NCI-H146 treated with DMSO at 0.1 percent for 48 hours (cell line): ENCODE results near the gene SEPTIN3.
A peak's percentile ranks its signal among the peaks of the same experiment; 100 is the strongest.
"Not testable (repeated sequence)": the region's sequence is repeated elsewhere in the genome, so short reads cannot be mapped to it uniquely, and the experiment has no call there.

Experiments
- DNase-seq: peaks from one replicate; lab custom pipeline; 2025; ENCODE audit not compliant: unreplicated experiment; lab: John Stamatoyannopoulos, UW

Gene SEPTIN3

DNA sequence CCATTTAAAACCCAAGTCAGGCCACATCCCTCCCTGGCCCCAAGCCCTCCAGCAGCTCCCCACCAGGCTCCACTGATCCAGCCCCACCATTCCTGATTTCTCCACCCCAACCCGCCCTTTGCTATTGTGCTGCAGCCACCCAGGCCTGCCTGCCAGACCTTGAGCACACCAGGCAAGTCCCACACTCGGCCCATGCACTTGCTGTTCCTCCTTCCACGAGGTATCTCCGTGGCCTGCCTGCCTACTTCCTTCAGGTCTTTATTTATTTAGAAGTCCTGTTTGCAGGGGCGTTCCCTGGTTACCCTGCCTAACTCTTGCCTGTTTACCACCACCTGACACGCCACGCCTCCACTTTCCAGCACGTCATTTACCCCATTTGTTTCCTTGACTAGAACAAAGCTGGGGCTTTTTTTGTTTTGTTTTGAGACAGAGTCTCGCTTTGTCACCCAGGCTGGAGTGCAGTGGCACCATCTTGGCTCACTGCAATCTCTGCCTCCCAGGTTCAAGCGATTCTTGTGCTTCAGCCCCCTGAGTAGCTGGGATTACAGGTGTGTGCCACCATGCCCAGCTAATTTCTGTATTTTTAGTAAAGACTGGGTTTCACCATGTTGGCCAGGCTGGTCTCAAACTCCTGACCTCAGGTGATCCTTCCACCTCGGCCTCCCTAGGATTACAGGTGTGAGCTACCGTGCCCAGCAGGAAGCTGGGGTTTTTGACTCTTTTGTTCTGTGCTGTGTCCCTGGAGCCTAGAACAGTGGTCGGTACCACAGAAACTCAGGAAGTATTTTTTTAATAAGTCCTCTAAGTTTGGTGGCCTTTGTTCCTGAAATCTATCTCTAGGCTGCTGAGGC, 29.0 kb upstream of the SEPTIN3 start:
- no peak for DNase-seq

DNA sequence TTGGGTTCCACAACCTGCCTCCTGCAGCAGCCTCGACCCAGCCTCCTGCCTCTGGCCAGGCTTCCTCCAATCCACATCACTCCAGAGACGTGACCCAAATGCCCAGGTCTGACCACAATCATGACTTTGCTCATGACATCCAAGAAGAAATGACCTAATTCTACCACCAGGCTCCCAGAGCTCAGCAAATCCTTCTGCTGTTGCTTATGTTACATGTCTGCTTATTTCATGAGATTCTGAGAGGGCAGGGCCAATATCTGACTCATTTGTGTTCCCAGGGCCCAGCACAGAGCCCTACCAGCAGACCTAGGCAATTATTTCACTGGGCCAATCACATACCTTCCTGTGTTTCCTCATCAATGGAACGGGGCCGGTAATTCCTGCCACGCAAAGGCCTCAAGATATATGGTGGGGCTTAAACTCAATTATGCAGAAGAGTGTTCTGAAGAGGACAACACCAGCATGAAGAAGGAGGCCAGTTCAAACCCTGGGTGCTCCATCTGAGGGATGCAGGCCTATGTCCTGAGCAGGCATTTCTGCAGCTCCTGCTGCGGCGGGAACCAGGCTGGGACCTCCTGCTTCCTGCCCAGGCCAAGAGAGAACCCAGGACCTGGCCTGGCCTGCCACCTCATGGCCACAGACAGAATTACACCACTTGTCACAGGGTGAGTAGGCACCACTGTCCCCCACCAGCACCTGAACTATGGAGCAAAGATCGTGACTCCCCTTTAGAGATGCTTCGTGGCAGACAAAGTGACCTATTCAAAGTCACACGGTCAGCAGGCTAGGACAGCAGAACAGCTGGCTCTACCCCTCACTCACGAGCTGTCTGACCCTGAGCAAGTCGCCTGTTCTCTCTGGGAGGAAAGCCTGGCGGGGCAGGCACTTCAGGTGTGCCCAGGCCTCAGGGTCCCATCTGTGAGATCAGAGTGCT, 28.1 kb upstream of the SEPTIN3 start:
- DNase-seq: no peak

GRCh38 chr22:41943661-41944209, 25.5 kb upstream of the SEPTIN3 start:
- no peak for DNase-seq

GRCh38 chr22:41946629-41947423, 22.4 kb upstream of the SEPTIN3 start, which contains the start of gene CENPM:
Gene CENPM (minus strand): TSS chr22:41947152. CDS start chr22:41947076, 76 bp downstream.
- DNase-seq: peak; percentile 80

DNA sequence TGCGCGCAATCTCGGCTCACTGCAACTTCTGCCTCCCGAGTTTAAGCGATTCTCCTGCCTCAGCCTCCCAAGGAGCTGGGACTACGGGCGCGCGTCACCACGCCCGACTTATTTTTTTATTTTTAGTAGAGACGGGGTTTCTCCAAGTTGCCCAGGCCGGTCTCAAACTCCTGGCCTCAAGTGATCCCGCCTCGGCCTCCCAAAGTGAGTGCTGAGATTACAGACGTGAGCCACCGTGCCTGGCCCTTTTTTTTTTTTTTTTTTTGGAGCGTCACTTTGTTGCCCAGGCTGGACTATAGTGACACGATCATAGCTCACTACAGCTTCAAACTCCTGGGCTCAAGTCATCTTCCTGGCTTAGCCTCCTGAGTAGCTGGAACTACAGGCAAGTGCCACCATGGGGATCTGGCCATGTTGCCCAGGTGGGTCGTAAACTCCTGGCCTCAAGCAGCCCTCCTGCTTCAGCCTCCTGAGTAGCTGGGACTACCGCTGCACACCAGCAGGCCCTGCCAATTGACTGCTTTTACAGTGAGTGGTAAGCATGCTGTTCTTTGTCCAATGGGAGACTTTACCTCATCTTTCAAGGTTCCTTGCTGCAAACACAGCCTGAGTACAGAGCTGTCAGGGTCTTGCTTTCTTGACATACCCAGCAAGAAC, 21.7 kb upstream of the SEPTIN3 start:
- no peak for DNase-seq

GRCh38 chr22:41948142-41948541, 21.1 kb upstream of the SEPTIN3 start:
- DNase-seq: no peak

DNA sequence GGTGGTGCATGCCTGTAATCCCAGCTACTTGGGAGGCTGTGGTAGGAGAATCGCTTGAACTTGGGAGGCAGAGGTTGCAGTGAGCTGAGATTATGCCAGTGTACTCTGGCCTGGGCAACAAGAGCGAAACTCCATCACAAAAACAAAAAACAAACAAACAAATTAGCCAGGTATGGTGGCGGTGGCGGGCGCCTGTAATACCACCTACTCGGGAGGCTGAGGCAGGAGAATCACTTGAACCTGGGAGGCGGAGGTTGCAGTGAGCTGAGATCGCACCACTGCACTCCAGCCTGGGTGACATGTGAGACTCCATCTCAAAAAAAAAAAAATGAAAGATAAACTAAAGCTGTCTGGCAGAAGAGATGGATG, 20.3 kb upstream of the SEPTIN3 start:
- not testable (repeated sequence) for DNase-seq

GRCh38 chr22:41949297-41949965, 19.8 kb upstream of the SEPTIN3 start:
- no peak for DNase-seq

- no peak for DNase-seq
Measured at GRCh38 chr22:41951898-41952474, 17.3 kb upstream of the SEPTIN3 start, which contains the start of gene SMIM45. Gene SMIM45 (plus strand): TSS chr22:41952150.

- DNase-seq: no peak
Measured at GRCh38 chr22:41952713-41953112, 16.5 kb upstream of the SEPTIN3 start.

GRCh38 chr22:41957941-41958556, 11.2 kb upstream of the SEPTIN3 start:
- no peak for DNase-seq

GRCh38 chr22:41963453-41964111, 5.7 kb upstream of the SEPTIN3 start:
- no peak for DNase-seq

GRCh38 chr22:41964112-41964491, 5.1 kb upstream of the SEPTIN3 start:
- DNase-seq: no peak

GRCh38 chr22:41966225-41966606, 3.0 kb upstream of the SEPTIN3 start:
- no peak for DNase-seq

- DNase-seq: no peak
Measured at GRCh38 chr22:41966607-41967240, 2.5 kb upstream of the SEPTIN3 start.

GRCh38 chr22:41968601-41969000, 642 bp upstream of the SEPTIN3 start:
- peak; percentile 41 for DNase-seq

DNA sequence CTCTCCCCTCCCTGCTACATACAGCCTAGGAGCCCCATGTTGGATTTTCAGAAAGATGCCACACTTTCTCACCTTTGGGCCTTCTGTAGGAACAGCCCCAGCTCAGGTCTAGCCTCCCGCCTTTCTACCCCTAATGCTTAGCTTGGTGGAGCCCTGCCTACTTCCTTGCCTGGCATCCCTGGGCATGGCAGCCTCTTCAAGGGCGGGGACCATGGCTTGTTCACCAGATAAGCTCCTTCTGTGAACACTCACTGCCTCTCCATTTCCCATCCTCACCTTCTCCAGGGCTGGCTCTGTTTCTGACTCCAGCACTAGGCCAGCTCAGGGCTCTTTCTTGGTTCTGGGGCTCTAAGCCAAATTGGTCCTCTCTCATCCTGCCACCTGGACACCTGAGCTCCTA, 1.4 kb downstream of the SEPTIN3 start:
- no peak for DNase-seq

- no peak for DNase-seq
Measured at GRCh38 chr22:41971431-41971830, 2.2 kb downstream of the SEPTIN3 start.
